ENCODE measurements around the gene NRARP.

Gene NRARP

GRCh38 chr9:137310189-137311052 lies 8.3 kb upstream of the NRARP start:
- DNase-seq (ENCODE audit: low spot score): no peak

- DNase-seq (ENCODE audit: low spot score): no peak
Observed at GRCh38 chr9:137309368-137310188, 7.5 kb upstream of the NRARP start.

GRCh38 chr9:137308057-137308619 lies 6.1 kb upstream of the NRARP start:
- no peak for DNase-seq (ENCODE audit: low spot score)

GRCh38 chr9:137307255-137308056 lies 5.4 kb upstream of the NRARP start:
- DNase-seq (ENCODE audit: low spot score): no peak

GRCh38 chr9:137306850-137307254 lies 4.8 kb upstream of the NRARP start:
- DNase-seq (ENCODE audit: low spot score): no peak

- DNase-seq (ENCODE audit: low spot score): no peak
Observed at GRCh38 chr9:137306066-137306849, 4.2 kb upstream of the NRARP start.

GRCh38 chr9:137305798-137306065 lies 3.7 kb upstream of the NRARP start:
- no peak for DNase-seq (ENCODE audit: low spot score)

GRCh38 chr9:137305060-137305797 lies 3.2 kb upstream of the NRARP start:
- no peak for DNase-seq (ENCODE audit: low spot score)

- no peak for DNase-seq (ENCODE audit: low spot score)
Observed at GRCh38 chr9:137304383-137305059, 2.5 kb upstream of the NRARP start.

GRCh38 chr9:137303893-137304382 lies 1.9 kb upstream of the NRARP start:
- no peak for DNase-seq (ENCODE audit: low spot score)

- no peak for DNase-seq (ENCODE audit: low spot score)
Observed at GRCh38 chr9:137303151-137303892, 1.3 kb upstream of the NRARP start.

GRCh38 chr9:137302449-137303150 lies 529 bp upstream of the NRARP start:
- no peak for DNase-seq (ENCODE audit: low spot score)

GRCh38 chr9:137301081-137301947 lies 757 bp downstream of the NRARP start:
- DNase-seq (ENCODE audit: low spot score): no peak

GRCh38 chr9:137300567-137301080 lies 1.4 kb downstream of the NRARP start:
- no peak for DNase-seq (ENCODE audit: low spot score)

- no peak for DNase-seq (ENCODE audit: low spot score)
Observed at GRCh38 chr9:137299938-137300337, 2.1 kb downstream of the NRARP start.

- DNase-seq (ENCODE audit: low spot score): no peak
Observed at GRCh38 chr9:137299203-137299565, 2.9 kb downstream of the NRARP start.

- no peak for DNase-seq (ENCODE audit: low spot score)
Observed at GRCh38 chr9:137298401-137299202, 3.5 kb downstream of the NRARP start.

All from germinal center (tissue), 1 donor.